GM18861 (cell line): ENCODE results near the gene DTL.

Experiments
- ATAC-seq: cut with Tn5 transposase; IDR thresholded peaks from one replicate; pipeline ENCODE4 v1.9.1; 2021; ENCODE audit not compliant: unreplicated experiment

Gene DTL

GRCh38 chr1:212124690-212125582 lies 89.4 kb downstream of the DTL start:
- ATAC-seq: no peak

- no peak for ATAC-seq
Measured at GRCh38 chr1:212125654-212126053, 90.1 kb downstream of the DTL start.

- ATAC-seq: no peak
Measured at GRCh38 chr1:212127221-212127620, 91.7 kb downstream of the DTL start.

GRCh38 chr1:212129781-212130180 lies 94.2 kb downstream of the DTL start:
- no peak for ATAC-seq

GRCh38 chr1:212132025-212132424 lies 96.5 kb downstream of the DTL start:
- no peak for ATAC-seq

GRCh38 chr1:212133319-212133718 lies 97.8 kb downstream of the DTL start:
- ATAC-seq: no peak

- ATAC-seq: no peak
Measured at GRCh38 chr1:212135166-212135565, 99.6 kb downstream of the DTL start.

- no peak for ATAC-seq
Measured at GRCh38 chr1:212137854-212138253, 102.3 kb downstream of the DTL start.

- ATAC-seq: no peak
Measured at GRCh38 chr1:212138457-212138856, 102.9 kb downstream of the DTL start.

GRCh38 chr1:212139526-212140135 lies 104.1 kb downstream of the DTL start:
- ATAC-seq: no peak

- ATAC-seq: no peak
Measured at GRCh38 chr1:212141404-212141803, 105.9 kb downstream of the DTL start.

GRCh38 chr1:212142883-212143530 lies 107.5 kb downstream of the DTL start:
- ATAC-seq: no peak

GRCh38 chr1:212147581-212148033 lies 112.1 kb downstream of the DTL start:
- no peak for ATAC-seq

GRCh38 chr1:212149566-212149965 lies 114.0 kb downstream of the DTL start:
- no peak for ATAC-seq

- ATAC-seq: no peak
Measured at GRCh38 chr1:212152308-212152693, 116.8 kb downstream of the DTL start.

- ATAC-seq: no peak
Measured at GRCh38 chr1:212152869-212153268, 117.3 kb downstream of the DTL start.

GRCh38 chr1:212153635-212154034 lies 118.1 kb downstream of the DTL start:
- no peak for ATAC-seq
